ENCODE measurements around the gene DMWD. TPM values are rescaled to one million over a fixed set of nuclear protein-coding genes. Genes with fewer than 3 reads are reported as not detected.

The DMWD gene
- total RNA-seq, 1 experiment from 2014 or later = 34.9 TPM

DNA sequence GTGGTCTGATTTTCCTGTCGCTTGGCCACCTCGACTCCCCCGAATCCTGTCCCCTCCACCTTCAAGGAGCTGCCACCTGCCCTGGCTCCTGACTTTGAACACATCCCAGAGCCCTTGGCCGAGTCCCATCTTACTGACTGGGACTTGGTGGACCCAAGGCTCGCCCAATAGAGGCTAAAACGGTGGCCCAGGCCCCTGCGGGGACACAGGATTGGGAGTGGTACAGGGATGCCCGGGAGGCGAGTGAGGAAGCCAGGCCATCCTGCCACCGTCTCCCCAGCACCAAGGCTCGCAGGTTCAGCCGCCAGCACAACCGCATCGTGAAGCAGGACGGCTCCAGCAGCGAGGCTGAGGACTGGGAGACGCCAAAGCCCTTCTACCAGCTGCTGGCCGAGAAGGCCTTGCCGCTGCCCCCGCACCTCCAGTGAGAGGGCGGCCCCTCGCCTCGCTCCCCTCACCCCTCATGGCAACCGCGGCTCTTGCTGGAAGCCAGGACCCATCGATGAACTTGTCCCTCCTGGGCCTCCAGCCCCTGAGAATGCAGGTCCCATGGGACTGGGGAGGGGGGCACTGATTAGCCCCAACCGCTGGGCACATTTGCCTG is 28.9 kb downstream of the DMWD start:
- ATAC-seq = no peak
- H3K27me3 ChIP-seq (ENCODE audit: low read length) = no peaks in the 10 kb centered on the region
- no peaks in the 10 kb centered on the region for H3K9me3 ChIP-seq (ENCODE audit: low read length)
- BruUV-seq (replicated peaks) = no TSS peak
- ChIA-PET CTCF (no interaction called here), POLR2A (ENCODE audit: unreplicated experiment) (no interaction called here)
- H2AFZ ChIP-seq (ENCODE audit: low read length) = no peak overlapping the region
- no peak for DNase-seq
- no peaks in the 10 kb centered on the region for H3K36me3 ChIP-seq (ENCODE audit: low read depth, low read length)
- H4K20me1 ChIP-seq (ENCODE audit: low read length) = no peaks in the 10 kb centered on the region
- H3K4me3 ChIP-seq (ENCODE audit: low read length) = no peak overlapping the region
- H3K4me1 ChIP-seq (ENCODE audit: insufficient read depth, low read length) = peaks cover 9% of the 10 kb centered on the region; the same call in 1 of the 2 replicates
- H3K9ac ChIP-seq (ENCODE audit: low read length) = no peak overlapping the region
- no peak overlapping the region for H3K27ac ChIP-seq (ENCODE audit: low read length)
- TF ChIP-seq EZH2 (IDR thresholded peaks at IDR 0.05; ENCODE audit: low read length, unreplicated experiment) = no peak
- TF ChIP-seq, protein P1, sequence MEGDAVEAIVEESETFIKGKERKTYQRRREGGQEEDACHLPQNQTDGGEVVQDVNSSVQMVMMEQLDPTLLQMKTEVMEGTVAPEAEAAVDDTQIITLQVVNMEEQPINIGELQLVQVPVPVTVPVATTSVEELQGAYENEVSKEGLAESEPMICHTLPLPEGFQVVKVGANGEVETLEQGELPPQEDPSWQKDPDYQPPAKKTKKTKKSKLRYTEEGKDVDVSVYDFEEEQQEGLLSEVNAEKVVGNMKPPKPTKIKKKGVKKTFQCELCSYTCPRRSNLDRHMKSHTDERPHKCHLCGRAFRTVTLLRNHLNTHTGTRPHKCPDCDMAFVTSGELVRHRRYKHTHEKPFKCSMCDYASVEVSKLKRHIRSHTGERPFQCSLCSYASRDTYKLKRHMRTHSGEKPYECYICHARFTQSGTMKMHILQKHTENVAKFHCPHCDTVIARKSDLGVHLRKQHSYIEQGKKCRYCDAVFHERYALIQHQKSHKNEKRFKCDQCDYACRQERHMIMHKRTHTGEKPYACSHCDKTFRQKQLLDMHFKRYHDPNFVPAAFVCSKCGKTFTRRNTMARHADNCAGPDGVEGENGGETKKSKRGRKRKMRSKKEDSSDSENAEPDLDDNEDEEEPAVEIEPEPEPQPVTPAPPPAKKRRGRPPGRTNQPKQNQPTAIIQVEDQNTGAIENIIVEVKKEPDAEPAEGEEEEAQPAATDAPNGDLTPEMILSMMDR (conservative IDR thresholded peaks at IDR 0.05; ENCODE audit: low read depth, low read length) = no peak
- TF ChIP-seq EZH2phosphoT487 (IDR thresholded peaks at IDR 0.05; ENCODE audit: borderline replicate concordance, low read length) = no peak
- intact Hi-C loops (cut with micrococcal nuclease) = no loop called here
- no peaks in the 10 kb centered on the region for H3K9me2 ChIP-seq (replicated peaks; ENCODE audit: low read length)
- no peaks in the 10 kb centered on the region for H3F3A ChIP-seq (ENCODE audit: low read length, unreplicated experiment)
- H3K79me2 ChIP-seq (ENCODE audit: low read length) = no peaks in the 10 kb centered on the region
- H3K4me2 ChIP-seq (ENCODE audit: low read length) = no peak overlapping the region

DNA sequence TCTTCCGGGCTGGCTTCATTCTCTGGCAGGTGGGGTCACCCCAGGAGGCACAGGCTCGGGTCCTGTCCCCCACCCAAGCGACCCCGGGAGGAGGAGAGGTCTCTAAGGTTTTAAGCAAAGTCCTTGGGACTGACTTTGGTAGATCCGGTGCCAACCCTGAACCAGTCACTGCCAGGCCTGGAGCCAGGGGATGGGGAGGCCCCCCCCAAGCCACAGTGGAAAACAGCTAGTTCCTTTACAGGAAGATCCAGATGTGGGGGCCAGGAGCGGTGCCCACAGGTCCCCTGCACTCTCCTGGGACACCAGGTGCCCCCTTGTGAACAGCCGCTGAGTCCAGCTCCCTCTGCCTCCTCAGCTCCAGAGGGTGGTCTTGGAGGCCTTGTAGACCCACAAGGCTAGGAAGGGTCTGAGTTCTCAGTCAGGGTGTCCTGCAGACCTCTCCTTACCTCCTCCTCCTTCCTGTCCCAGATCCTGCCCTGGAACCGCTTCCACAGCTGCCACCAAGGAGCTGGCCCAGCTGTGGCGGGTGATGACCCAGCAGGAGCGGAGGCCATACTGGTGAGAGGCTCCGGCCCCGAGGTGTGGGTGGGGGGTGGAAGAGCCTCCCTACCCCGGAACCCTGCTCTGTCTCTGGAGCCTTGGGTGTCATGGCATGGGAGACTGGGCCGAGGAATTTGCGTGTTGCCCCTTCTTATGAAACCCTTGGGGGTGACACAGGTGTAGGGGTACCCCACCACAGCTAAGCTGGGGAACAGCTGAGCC is 29.6 kb downstream of the DMWD start:
- H3K79me2 ChIP-seq (ENCODE audit: low read length) = no peaks in the 10 kb centered on the region
- no peaks in the 10 kb centered on the region for H3K9me3 ChIP-seq (ENCODE audit: low read length)
- no peak for DNase-seq
- no peak for ATAC-seq
- H4K20me1 ChIP-seq (ENCODE audit: low read length) = no peaks in the 10 kb centered on the region
- no peak overlapping the region for H2AFZ ChIP-seq (ENCODE audit: low read length)
- no TSS peak for BruUV-seq (replicated peaks)
- H3F3A ChIP-seq (ENCODE audit: low read length, unreplicated experiment) = no peaks in the 10 kb centered on the region
- TF ChIP-seq EZH2 (IDR thresholded peaks at IDR 0.05; ENCODE audit: low read length, unreplicated experiment) (no peak), EZH2phosphoT487 (IDR thresholded peaks at IDR 0.05; ENCODE audit: borderline replicate concordance, low read length) (no peak)
- TF ChIP-seq, protein P1 (conservative IDR thresholded peaks at IDR 0.05; ENCODE audit: low read depth, low read length) = no peak
- no peaks in the 10 kb centered on the region for H3K9me2 ChIP-seq (replicated peaks; ENCODE audit: low read length)
- no peak overlapping the region for H3K27ac ChIP-seq (ENCODE audit: low read length)
- H3K4me1 ChIP-seq (ENCODE audit: insufficient read depth, low read length) = peaks cover 9% of the 10 kb centered on the region; the same call in 1 of the 2 replicates
- intact Hi-C loops (cut with micrococcal nuclease) = no loop called here
- CTCF ChIA-PET = no interaction called here
- H3K4me2 ChIP-seq (ENCODE audit: low read length) = no peak overlapping the region
- H3K4me3 ChIP-seq (ENCODE audit: low read length) = no peak overlapping the region
- H3K36me3 ChIP-seq (ENCODE audit: low read depth, low read length) = no peaks in the 10 kb centered on the region
- no peaks in the 10 kb centered on the region for H3K27me3 ChIP-seq (ENCODE audit: low read length)
- POLR2A ChIA-PET (ENCODE audit: unreplicated experiment) = no interaction called here
- H3K9ac ChIP-seq (ENCODE audit: low read length) = no peak overlapping the region

DNA sequence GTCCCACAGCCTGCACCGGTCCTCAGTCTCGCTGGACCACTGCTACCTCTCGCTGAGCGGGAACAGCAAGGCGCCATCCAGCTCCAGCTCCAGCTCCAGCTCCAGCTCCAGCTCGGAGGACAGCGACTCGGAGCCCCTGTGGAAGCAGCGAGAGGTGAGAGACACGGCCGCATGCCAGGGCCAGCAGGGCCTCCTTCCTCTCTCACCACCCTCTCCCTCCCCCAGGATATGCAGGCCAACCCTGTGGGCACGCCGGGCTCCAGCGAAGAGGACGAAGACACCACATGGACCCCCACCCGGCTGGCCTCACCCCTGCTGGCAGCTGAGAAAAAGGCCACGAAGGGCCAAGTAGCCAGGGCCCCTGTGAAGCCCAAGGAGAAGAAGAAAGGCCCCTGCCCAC is 30.9 kb downstream of the DMWD start:
- Histone ChIP-seq H4K20me1 (ENCODE audit: low read length) (no peaks in the 10 kb centered on the region), H3K4me2 (ENCODE audit: low read length) (no peak overlapping the region), H3K9me2 (replicated peaks; ENCODE audit: low read length) (no peaks in the 10 kb centered on the region), H3K36me3 (ENCODE audit: low read depth, low read length) (no peaks in the 10 kb centered on the region), H3F3A (ENCODE audit: low read length, unreplicated experiment) (no peaks in the 10 kb centered on the region), H3K79me2 (ENCODE audit: low read length) (no peaks in the 10 kb centered on the region), H3K27me3 (ENCODE audit: low read length) (no peaks in the 10 kb centered on the region), H3K9ac (ENCODE audit: low read length) (no peak overlapping the region), H3K4me3 (ENCODE audit: low read length) (no peak overlapping the region), H3K9me3 (ENCODE audit: low read length) (no peaks in the 10 kb centered on the region), H2AFZ (ENCODE audit: low read length) (no peak overlapping the region), H3K4me1 (ENCODE audit: insufficient read depth, low read length) (peaks cover 5% of the 10 kb centered on the region; the same call in 1 of the 2 replicates), H3K27ac (ENCODE audit: low read length) (no peak overlapping the region)
- POLR2A ChIA-PET (ENCODE audit: unreplicated experiment) = no interaction called here
- CTCF ChIA-PET = no interaction called here
- no TSS peak for BruUV-seq (replicated peaks)
- ATAC-seq (no peak), DNase-seq (no peak)
- intact Hi-C loops (cut with micrococcal nuclease) = no loop called here
- TF ChIP-seq EZH2phosphoT487 (IDR thresholded peaks at IDR 0.05; ENCODE audit: borderline replicate concordance, low read length) (no peak), EZH2 (IDR thresholded peaks at IDR 0.05; ENCODE audit: low read length, unreplicated experiment) (no peak)
- TF ChIP-seq, protein P1 (conservative IDR thresholded peaks at IDR 0.05; ENCODE audit: low read depth, low read length) = no peak
